Measurements from ENCODE around the gene TSPEAR. TPM values are rescaled to one million over a fixed set of nuclear protein-coding genes. Genes with fewer than 3 reads are reported as not detected.

TSPEAR gene
- total RNA-seq, 6 experiments from 2014 or later, result not detected

GRCh38 chr21:44720170-44720569 is 8.8 kb upstream of the TSPEAR start:
- Mint-ChIP-seq H3K4me1 (ENCODE audit: low read depth) (no peaks in the 10 kb centered on the region), H3K27me3 (ENCODE audit: insufficient read depth) (peaks cover 47% of the 10 kb centered on the region), H3K27ac (no peak overlapping the region), H3K9me3 (no peaks in the 10 kb centered on the region), H3K36me3 (ENCODE audit: low read depth) (no peaks in the 10 kb centered on the region), H3K4me3 (no peak overlapping the region)
- no peak for DNase-seq
- no peak for TF ChIP-seq CTCF (IDR thresholded peaks at IDR 0.05)

GRCh38 chr21:44718571-44718970 is 7.2 kb upstream of the TSPEAR start:
- Mint-ChIP-seq H3K27ac (no peak overlapping the region), H3K4me1 (ENCODE audit: low read depth) (no peaks in the 10 kb centered on the region)
- no peak for DNase-seq

GRCh38 chr21:44718093-44718492 is 6.7 kb upstream of the TSPEAR start:
- H3K27ac Mint-ChIP-seq, result no peak overlapping the region
- peaks cover 52% of the 10 kb centered on the region for H3K27me3 Mint-ChIP-seq (ENCODE audit: insufficient read depth)
- TF ChIP-seq CTCF (IDR thresholded peaks at IDR 0.05), result no peak
- no peaks in the 10 kb centered on the region for H3K9me3 Mint-ChIP-seq
- DNase-seq, result no peak
- no peaks in the 10 kb centered on the region for H3K36me3 Mint-ChIP-seq (ENCODE audit: low read depth)
- H3K4me1 Mint-ChIP-seq (ENCODE audit: low read depth), result no peaks in the 10 kb centered on the region
- H3K4me3 Mint-ChIP-seq, result no peak overlapping the region

More at GRCh38 chr21:44718571-44718970, 7.2 kb upstream of the TSPEAR start:
- Mint-ChIP-seq H3K9me3 (no peaks in the 10 kb centered on the region), H3K27me3 (ENCODE audit: insufficient read depth) (peaks cover 52% of the 10 kb centered on the region), H3K36me3 (ENCODE audit: low read depth) (no peaks in the 10 kb centered on the region), H3K4me3 (no peak overlapping the region)
- TF ChIP-seq CTCF (IDR thresholded peaks at IDR 0.05), result no peak

- H3K4me1 Mint-ChIP-seq (ENCODE audit: low read depth), result no peaks in the 10 kb centered on the region
- peaks cover 53% of the 10 kb centered on the region for H3K27me3 Mint-ChIP-seq (ENCODE audit: insufficient read depth)
- H3K9me3 Mint-ChIP-seq, result no peaks in the 10 kb centered on the region
- no peaks in the 10 kb centered on the region for H3K36me3 Mint-ChIP-seq (ENCODE audit: low read depth)
- no peak for TF ChIP-seq CTCF (IDR thresholded peaks at IDR 0.05)
- H3K4me3 Mint-ChIP-seq, result no peak overlapping the region
- no peak overlapping the region for H3K27ac Mint-ChIP-seq
- no peak for DNase-seq
Measured at GRCh38 chr21:44716984-44717383, 5.6 kb upstream of the TSPEAR start.

- no peak for TF ChIP-seq CTCF (IDR thresholded peaks at IDR 0.05)
- no peak overlapping the region for H3K27ac Mint-ChIP-seq
- no peak overlapping the region for H3K4me3 Mint-ChIP-seq
- H3K4me1 Mint-ChIP-seq (ENCODE audit: low read depth), result peaks cover 2% of the 10 kb centered on the region
- no peaks in the 10 kb centered on the region for H3K9me3 Mint-ChIP-seq
- H3K36me3 Mint-ChIP-seq (ENCODE audit: low read depth), result no peaks in the 10 kb centered on the region
- no peak for DNase-seq
- H3K27me3 Mint-ChIP-seq (ENCODE audit: insufficient read depth), result peaks cover 52% of the 10 kb centered on the region
Measured at GRCh38 chr21:44714905-44715304, 3.5 kb upstream of the TSPEAR start.

- no peaks in the 10 kb centered on the region for H3K36me3 Mint-ChIP-seq (ENCODE audit: low read depth)
- peaks cover 11% of the 10 kb centered on the region for H3K4me1 Mint-ChIP-seq (ENCODE audit: low read depth)
- TF ChIP-seq CTCF (IDR thresholded peaks at IDR 0.05), result no peak
- no peak overlapping the region for H3K4me3 Mint-ChIP-seq
- DNase-seq, result no peak
- H3K27ac Mint-ChIP-seq, result no peak overlapping the region
- H3K9me3 Mint-ChIP-seq, result no peaks in the 10 kb centered on the region
- H3K27me3 Mint-ChIP-seq (ENCODE audit: insufficient read depth), result peaks cover 52% of the 10 kb centered on the region
Measured at GRCh38 chr21:44713846-44714245, 2.5 kb upstream of the TSPEAR start.
